RPMI7951 (cell line): Measurements from ENCODE around the gene KRTAP10-1. TPM values are rescaled to one million over a fixed set of nuclear protein-coding genes. Genes with fewer than 3 reads are reported as not detected.
A peak's percentile ranks its signal among the peaks of the same experiment; 100 is the strongest.

ENCODE experiments used
- DNase-seq: peaks from one replicate; pipeline ENCODE4 v3.0.0-alpha.2; 2012; ENCODE audit warnings: low read depth
- total RNA-seq: library from RNA; depleted of rRNA; stranded (reverse); fragments of >200 nt; shearing (Covaris generic); gene quantifications from 2 replicates; pipeline ENCODE4 v1.2.3, GENCODE V29; 2014

KRTAP10-1 gene
- total RNA-seq, 1 experiment from 2014 or later = not detected

- DNase-seq = no peak
These were observed 24.4 kb downstream of the KRTAP10-1 start for GRCh38 chr21:44515359-44516165.

- no peak for DNase-seq
These were observed 25.1 kb downstream of the KRTAP10-1 start for GRCh38 chr21:44514746-44515358.

DNA sequence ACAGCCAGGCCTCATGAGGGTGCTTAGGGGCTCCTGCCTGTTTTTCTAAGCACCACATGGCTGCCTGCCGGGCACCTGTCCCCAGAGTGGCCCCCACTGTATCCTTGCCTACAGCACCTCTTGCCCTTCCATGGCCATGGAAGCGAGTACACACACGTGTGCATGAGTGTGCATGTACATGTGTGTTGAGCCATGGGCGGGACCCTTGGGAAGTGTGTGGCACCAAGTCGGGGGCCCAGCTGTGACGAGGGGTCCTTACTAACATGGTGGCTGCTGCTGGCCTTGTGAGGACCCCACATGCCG lies 25.8 kb downstream of the KRTAP10-1 start:
- no peak for DNase-seq

DNA sequence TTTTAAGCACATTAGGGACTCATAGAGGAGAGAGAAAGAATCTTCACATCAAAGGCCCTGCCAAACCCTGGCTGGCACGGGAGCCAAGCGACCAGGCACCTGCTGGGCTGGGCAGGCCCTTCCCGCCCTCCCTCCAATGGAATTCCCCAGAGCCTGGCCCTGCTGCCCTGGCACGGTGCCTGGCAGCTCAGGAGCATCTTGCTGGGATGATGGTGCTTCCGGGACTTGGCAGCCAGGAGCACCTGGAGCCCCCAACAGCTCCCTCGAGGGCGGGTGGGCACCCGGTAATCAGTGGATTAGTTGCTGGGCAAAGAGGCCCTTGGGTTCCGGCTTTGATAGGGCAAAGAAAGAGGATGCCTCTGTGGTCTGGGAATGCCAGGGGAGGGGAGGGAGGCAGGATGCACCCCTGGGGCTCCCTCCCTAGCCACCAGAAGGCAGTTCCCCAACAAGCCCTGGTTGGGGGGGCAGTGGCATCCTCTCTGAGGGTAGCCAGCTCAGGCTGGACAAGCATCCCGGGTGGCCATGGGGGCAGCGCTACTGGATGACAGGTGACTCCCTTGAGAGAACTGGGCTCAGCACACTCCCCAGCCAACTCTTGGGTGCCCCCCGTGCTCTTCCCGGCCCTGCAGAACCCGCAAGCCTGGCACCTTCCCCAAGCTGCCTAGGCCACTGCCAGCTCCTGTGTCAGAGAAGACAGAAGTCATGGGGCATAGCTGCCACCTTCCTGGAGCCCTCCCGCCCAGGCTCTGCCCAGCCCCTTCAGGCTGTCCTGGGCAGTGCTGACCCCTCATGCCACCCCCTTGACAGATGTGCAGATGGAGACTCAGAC lies 26.4 kb downstream of the KRTAP10-1 start:
- no peak for DNase-seq

GRCh38 chr21:44512496-44513388 lies 27.3 kb downstream of the KRTAP10-1 start:
- no peak for DNase-seq

- DNase-seq = no peak
These were observed 28.1 kb downstream of the KRTAP10-1 start for GRCh38 chr21:44511938-44512275.

DNA sequence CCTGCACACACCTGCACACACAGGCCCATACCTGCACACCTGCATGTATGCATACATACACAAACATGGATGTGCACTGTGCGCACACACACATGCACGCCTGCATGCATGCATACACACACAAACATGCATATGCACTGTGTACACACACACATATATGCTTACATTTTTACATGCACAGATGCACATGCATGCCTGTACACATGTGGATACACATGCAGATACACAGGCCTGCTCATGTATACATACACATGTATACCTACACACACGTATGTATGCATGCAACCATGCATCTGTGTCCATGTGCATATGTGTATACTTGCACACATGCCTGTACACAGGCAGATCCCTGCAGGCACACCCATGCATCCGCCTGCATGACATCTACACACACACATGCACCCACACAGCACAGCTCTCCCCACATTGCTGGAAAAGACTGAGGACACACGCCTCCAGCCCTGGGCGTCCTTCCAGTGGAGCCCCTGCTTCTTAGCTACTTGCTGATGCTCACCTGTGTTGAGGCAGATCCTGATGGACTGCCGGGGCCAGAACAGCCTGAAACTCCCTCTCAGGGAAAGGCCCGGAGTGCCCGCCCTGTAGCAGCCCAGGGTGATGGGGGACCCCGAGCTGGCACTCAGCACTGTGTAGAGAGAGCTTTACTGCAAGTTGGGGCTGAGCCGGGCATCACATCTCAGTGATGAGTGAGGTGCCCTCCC lies 28.6 kb downstream of the KRTAP10-1 start:
- DNase-seq = no peak

DNA sequence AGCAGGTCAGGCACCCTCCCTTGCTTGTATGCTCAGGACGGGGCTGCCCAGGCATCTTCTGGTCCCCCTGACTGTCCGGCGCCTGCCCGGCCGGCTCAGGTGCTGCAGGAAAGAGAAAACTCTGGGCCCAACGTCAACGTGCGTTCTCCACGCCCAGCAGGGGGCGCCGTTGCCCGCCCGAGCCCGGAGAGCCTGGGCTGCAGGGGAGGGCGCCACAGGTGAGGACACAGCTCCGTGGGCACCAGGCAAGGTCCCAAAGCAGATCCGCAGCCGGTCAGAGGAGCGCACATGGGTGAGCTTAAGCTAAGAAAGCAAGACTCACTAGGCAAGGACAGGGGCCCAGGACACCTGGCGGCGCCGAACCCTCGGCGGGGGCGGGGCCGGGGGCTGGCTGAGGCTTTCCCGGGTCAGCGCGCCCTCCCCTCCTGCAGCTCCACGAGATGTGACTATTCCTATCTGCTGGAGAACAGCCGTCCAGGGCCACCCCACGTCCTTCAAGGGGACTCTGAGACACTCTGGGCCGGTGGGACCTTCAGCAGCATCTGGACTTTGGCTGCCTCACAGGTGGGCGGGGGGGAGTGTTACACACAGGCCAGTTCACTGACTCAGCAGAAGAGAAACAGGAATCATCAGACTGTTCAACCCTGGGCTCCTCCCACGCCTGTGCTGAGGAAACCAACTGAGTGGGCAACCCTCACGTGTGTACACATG lies 29.3 kb downstream of the KRTAP10-1 start:
- DNase-seq = no peak

GRCh38 chr21:44510109-44510507 lies 29.9 kb downstream of the KRTAP10-1 start:
- no peak for DNase-seq

DNA sequence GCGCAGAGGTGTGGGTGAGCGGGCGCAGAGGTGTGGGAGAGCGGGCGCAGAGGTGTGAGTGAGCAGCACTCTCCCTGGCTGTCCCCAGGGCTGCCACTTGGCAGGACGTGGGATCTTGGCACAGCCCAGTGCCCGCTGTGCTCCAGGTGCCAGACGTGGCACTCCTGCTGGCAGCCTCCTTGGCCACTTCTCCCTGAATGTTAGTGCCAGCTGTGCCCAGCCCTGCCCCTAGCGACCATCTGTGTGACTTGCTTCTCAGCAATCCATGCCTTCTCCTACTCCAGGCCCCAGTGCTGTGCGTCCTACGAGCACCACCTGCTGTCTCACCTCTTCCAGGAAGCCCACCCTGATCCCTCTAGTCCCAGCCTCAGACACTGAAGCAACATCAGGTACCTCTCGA lies 30.5 kb downstream of the KRTAP10-1 start:
- DNase-seq = peak; percentile 26

DNA sequence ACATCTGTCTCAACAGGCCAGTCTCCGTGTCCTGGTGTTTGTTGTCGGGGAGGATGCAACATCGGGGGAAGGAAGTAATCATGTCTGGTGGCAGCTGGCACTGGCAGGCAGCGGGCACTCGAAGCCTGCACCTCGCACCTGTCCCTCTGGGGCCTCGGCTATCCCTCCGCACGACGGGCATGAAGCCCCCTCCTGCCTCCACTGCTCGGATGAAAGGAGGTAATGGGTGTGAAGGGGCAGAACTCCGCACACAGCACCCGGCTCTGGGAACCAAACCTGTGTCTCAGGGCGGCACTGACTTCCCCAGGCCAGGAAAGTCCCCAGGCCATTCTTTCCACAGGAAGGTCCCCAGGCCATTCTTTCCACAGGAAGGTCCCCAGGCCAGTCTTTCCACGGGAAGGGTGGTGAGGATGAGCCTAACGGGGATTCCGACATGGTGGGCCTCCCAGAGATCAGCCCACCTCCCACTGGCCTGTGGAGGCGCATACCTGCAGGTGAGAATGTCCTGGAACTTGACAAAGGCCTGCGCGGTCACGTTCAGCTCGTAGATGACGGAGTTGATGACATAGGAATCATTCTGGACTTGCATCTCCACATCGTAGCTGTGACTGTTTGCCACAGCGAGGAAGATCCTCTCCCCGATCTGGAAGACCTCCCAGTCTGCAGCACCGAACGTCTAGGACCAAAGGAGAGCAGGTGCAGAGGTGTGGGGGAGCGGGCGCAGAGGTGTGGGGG lies 31.1 kb downstream of the KRTAP10-1 start:
- no peak for DNase-seq

DNA sequence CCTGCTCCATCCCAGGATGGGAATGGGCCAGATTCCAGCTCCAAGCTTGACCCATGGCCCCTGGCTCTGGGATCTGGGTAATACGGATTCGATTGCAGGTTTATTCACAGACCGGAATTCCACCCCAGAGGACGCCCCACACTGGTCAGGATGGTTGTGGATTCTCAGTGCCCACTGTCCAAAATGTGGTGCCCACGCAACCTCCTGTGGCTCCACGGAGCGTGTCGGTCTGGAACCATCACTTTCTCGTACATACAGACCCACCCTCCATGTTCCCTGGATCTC lies 31.6 kb downstream of the KRTAP10-1 start:
- no peak for DNase-seq

GRCh38 chr21:44507673-44508425 lies 32.1 kb downstream of the KRTAP10-1 start:
- no peak for DNase-seq

GRCh38 chr21:44506279-44507255 lies 33.4 kb downstream of the KRTAP10-1 start:
- DNase-seq = peak; percentile 17

GRCh38 chr21:44505673-44506278 lies 34.2 kb downstream of the KRTAP10-1 start:
- DNase-seq = peak; percentile 42

- DNase-seq = no peak
These were observed 36.0 kb downstream of the KRTAP10-1 start for GRCh38 chr21:44503901-44504399.
